IMR-90 (cell line): ENCODE data around the gene NXN. TPM values are rescaled to one million over a fixed set of nuclear protein-coding genes. Genes with fewer than 3 reads are reported as not detected.

Experiments
- ATAC-seq: fragments of 200-7000 bp; cut with Tn5 transposase; 2 replicates; pipeline ENCODE4 v1.9.1; 2020; ENCODE audit warnings: low read depth, mild to moderate bottlenecking, moderate library complexity
- BruUV-seq: library from RNA; stranded (reverse); fragments of 400-500 nt; replicated peaks from 2 replicates; lab custom pipeline; 2021; lab: Mats Ljungman, UMichigan
- CTCF ChIA-PET: fragments of 300-600 bp; formaldehyde crosslinking; extraction: SDS; loops from one replicate; lab custom pipeline; 2021; ENCODE audit warnings: antibody characterized with exemption; lab: Yijun Ruan, JAX
- POLR2A ChIA-PET: fragments of 300-600 bp; sonication (Branson Sonifier 250); formaldehyde crosslinking; loops from one replicate; lab custom pipeline; 2022; ENCODE audit warnings: antibody characterized with exemption; ENCODE audit not compliant: unreplicated experiment; lab: Charles Lee
- DNase-seq: peaks from one replicate; pipeline ENCODE4 v3.0.0; 2013
- H2AFZ ChIP-seq: replicated peaks from 2 replicates; pipeline ENCODE3; 2013; ENCODE audit warnings: low read length, mild to moderate bottlenecking; ENCODE audit not compliant: poor library complexity
- H2AK5ac ChIP-seq: 2 replicates; pipeline ENCODE4 v1.6.1; 2013; ENCODE audit warnings: low read depth, low read length, inconsistent platforms
- H2AK9ac ChIP-seq: replicated peaks from 2 replicates; pipeline ENCODE3; 2013; ENCODE audit warnings: mild to moderate bottlenecking, low read depth, low read length, moderate library complexity; ENCODE audit not compliant: poor library complexity
- H2BK120ac ChIP-seq: 2 replicates; pipeline ENCODE4 v1.6.1; 2013; ENCODE audit warnings: low read depth, low read length, inconsistent platforms
- H2BK15ac ChIP-seq: 3 replicates; pipeline ENCODE4 v1.6.1; 2013; ENCODE audit warnings: low read depth, low read length, inconsistent platforms
- H2BK20ac ChIP-seq: 2 replicates; pipeline ENCODE4 v1.6.1; 2013; ENCODE audit warnings: low read depth, mild to moderate bottlenecking, inconsistent platforms, low read length, moderate library complexity
- H2BK5ac ChIP-seq: 2 replicates; pipeline ENCODE4 v1.6.1; 2013; ENCODE audit warnings: mild to moderate bottlenecking, low read depth, low read length, inconsistent platforms; ENCODE audit not compliant: poor library complexity, severe bottlenecking
- H3K14ac ChIP-seq: replicated peaks from 2 replicates; pipeline ENCODE4 v1.6.1; 2013; ENCODE audit warnings: low read depth, low read length, inconsistent platforms
- H3K18ac ChIP-seq: 2 replicates; pipeline ENCODE4 v1.6.1; 2013; ENCODE audit warnings: low read depth, low read length, control low read depth
- H3K23ac ChIP-seq: 2 replicates; pipeline ENCODE4 v1.6.1; 2013; ENCODE audit warnings: low read depth, low read length, inconsistent platforms
- H3K27ac ChIP-seq: 2 replicates; pipeline ENCODE4 v1.5.1; 2013; ENCODE audit warnings: mild to moderate bottlenecking, control low read depth, low read length; ENCODE audit not compliant: insufficient read depth
- H3K27me3 ChIP-seq: 2 replicates; pipeline ENCODE4 v1.6.1; 2013; ENCODE audit warnings: low read length; ENCODE audit not compliant: control insufficient read depth, insufficient read depth
- H3K36me3 ChIP-seq: 2 replicates; pipeline ENCODE4 v1.6.1; 2013; ENCODE audit warnings: low read length, mixed read lengths; ENCODE audit not compliant: control insufficient read depth, insufficient read depth
- H3K4ac ChIP-seq: 2 replicates; pipeline ENCODE4 v1.6.1; 2013; ENCODE audit warnings: low read depth, low read length, inconsistent platforms
- H3K4me1 ChIP-seq: 2 replicates; pipeline ENCODE4 v1.6.1; 2013; ENCODE audit warnings: low read length, mixed read lengths; ENCODE audit not compliant: control insufficient read depth, insufficient read depth
- H3K4me2 ChIP-seq: 2 replicates; pipeline ENCODE4 v1.6.1; 2013; ENCODE audit warnings: low read depth, mild to moderate bottlenecking, control low read depth, low read length, moderate library complexity
- H3K4me3 ChIP-seq: 2 replicates; pipeline ENCODE4 v1.5.1; 2013; ENCODE audit warnings: low read depth, mild to moderate bottlenecking, control low read depth, low read length, moderate library complexity; ENCODE audit not compliant: insufficient read depth
- H3K56ac ChIP-seq: 2 replicates; pipeline ENCODE4 v1.6.1; 2013; ENCODE audit warnings: low read length, inconsistent platforms; ENCODE audit not compliant: insufficient read depth; ENCODE audit errors: extremely low read depth
- H3K79me1 ChIP-seq, 2 experiments: 2 replicates each; pipeline ENCODE4 v1.6.1; 2013; ENCODE audit warnings: low read length in 2 of 2, inconsistent platforms in 1 of 2, low read depth in 1 of 2
- H3K9ac ChIP-seq: 2 replicates; pipeline ENCODE4 v1.6.1; 2013; ENCODE audit warnings: low read depth, low read length, control low read depth
- H3K9me1 ChIP-seq: 2 replicates; pipeline ENCODE4 v1.6.1; 2013; ENCODE audit warnings: low read length, inconsistent platforms; ENCODE audit not compliant: insufficient read depth
- H3K9me3 ChIP-seq: 2 replicates; pipeline ENCODE4 v1.6.1; 2013; ENCODE audit warnings: low read length; ENCODE audit not compliant: control insufficient read depth, insufficient read depth
- H4K20me1 ChIP-seq: 2 replicates; pipeline ENCODE4 v1.6.1; 2013; ENCODE audit warnings: low read length, inconsistent platforms; ENCODE audit not compliant: insufficient read depth
- H4K5ac ChIP-seq: 2 replicates; pipeline ENCODE4 v1.6.1; 2013; ENCODE audit warnings: mild to moderate bottlenecking, low read depth, low read length, control low read depth
- H4K8ac ChIP-seq, 2 experiments: 2 replicates each; pipeline ENCODE4 v1.6.1; 2013; ENCODE audit warnings: low read depth in 2 of 2, low read length in 2 of 2, control low read depth in 1 of 2, inconsistent platforms in 1 of 2
- H4K91ac ChIP-seq: 2 replicates; pipeline ENCODE4 v1.6.1; 2013; ENCODE audit warnings: low read depth, low read length, inconsistent platforms; ENCODE audit not compliant: insufficient read depth
- BHLHE40 ChIP-seq: fragments of 150-350 bp; IDR thresholded peaks from 2 replicates; pipeline ENCODE4 v1.6.1; 2016; ENCODE audit warnings: mild to moderate bottlenecking, low read depth, low read length
- CEBPB ChIP-seq: IDR thresholded peaks from 2 replicates; pipeline ENCODE4 v1.6.1; 2012; ENCODE audit warnings: low read depth, low read length, improper control_type of control experiment
- CHD1 ChIP-seq: IDR thresholded peaks from 2 replicates; pipeline ENCODE4 v1.6.1; 2012; ENCODE audit warnings: low read depth, low read length, improper control_type of control experiment
- CTCF ChIP-seq: conservative IDR thresholded peaks from 2 replicates; pipeline ENCODE4 v1.5.1; 2012; ENCODE audit warnings: mild to moderate bottlenecking, low read depth, low read length, improper control_type of control experiment
- FOS ChIP-seq: fragments of 150-350 bp; IDR thresholded peaks from 2 replicates; pipeline ENCODE4 v1.6.1; 2016; ENCODE audit warnings: low read depth, low read length
- MAFK ChIP-seq: IDR thresholded peaks from 2 replicates; pipeline ENCODE4 v1.6.1; 2012; ENCODE audit warnings: low read depth, low read length, improper control_type of control experiment
- MAZ ChIP-seq: IDR thresholded peaks from 2 replicates; pipeline ENCODE4 v1.6.1; 2012; ENCODE audit warnings: low read depth, mild to moderate bottlenecking, low read length, improper control_type of control experiment, moderate library complexity, borderline replicate concordance
- MXI1 ChIP-seq: IDR thresholded peaks from 2 replicates; pipeline ENCODE4 v1.6.1; 2012; ENCODE audit warnings: low read depth, mild to moderate bottlenecking, low read length, moderate library complexity, borderline replicate concordance
- NFE2L2 ChIP-seq: fragments of 150-350 bp; IDR thresholded peaks from 2 replicates; pipeline ENCODE4 v1.6.1; 2016; ENCODE audit warnings: low read depth, mild to moderate bottlenecking, low read length
- POLR2A ChIP-seq: IDR thresholded peaks from 2 replicates; pipeline ENCODE4 v1.6.1; 2012; ENCODE audit warnings: mild to moderate bottlenecking, low read depth, low read length
- RAD21 ChIP-seq: IDR thresholded peaks from 2 replicates; pipeline ENCODE4 v1.6.1; 2012; ENCODE audit warnings: low read length, improper control_type of control experiment
- RCOR1 ChIP-seq: IDR thresholded peaks from 2 replicates; pipeline ENCODE4 v1.6.1; 2012; ENCODE audit warnings: mild to moderate bottlenecking, low read length, improper control_type of control experiment; ENCODE audit not compliant: insufficient replicate concordance
- RFX5 ChIP-seq: IDR thresholded peaks from 2 replicates; pipeline ENCODE4 v1.8.0; 2012; ENCODE audit warnings: low read depth, mild to moderate bottlenecking, low read length, moderate library complexity
- WGBS, 2 experiments: methylation state at CpG; one replicate each; pipeline versions ENCODE4 v1.1.5 to v1.1.7; 2013; ENCODE audit warnings: missing lambda C conversion rate in 2 of 2; ENCODE audit not compliant: insufficient read length in 1 of 2; ENCODE audit errors: extremely low coverage in 2 of 2; 5-methylcytosine and 5-hydroxymethylcytosine counted together
- dilution Hi-C: fragments of 300-500 bp; cut with HindIII; formaldehyde crosslinking; loops from one replicate; pipeline ENCODE4 v1.14.3; 2018; ENCODE audit warnings: low sequenced_read_pairs; ENCODE audit not compliant: unreplicated experiment
- in situ Hi-C: fragments of 300-500 bp; cut with MboI; formaldehyde crosslinking; loops from 3 replicates; pipeline ENCODE4 v1.14.3; 2019; ENCODE audit warnings: low sequenced_read_pairs, inconsistent platforms, mixed read lengths
- intact Hi-C: fragments of 100-400 bp; cut with micrococcal nuclease; formaldehyde crosslinking; loops from 2 replicates; pipeline ENCODE4 v1.10.0; 2022
- polyA plus RNA-seq, 3 experiments: library from polyadenylated mRNA; depleted of rRNA; stranded (reverse); fragments of >200 nt; gene quantifications; 2 replicates each; pipeline ENCODE4 v1.2.3, GENCODE V29; 2012; ENCODE audit warnings: low replicate concordance in 1 of 3
- total RNA-seq: library from RNA; depleted of rRNA; stranded (reverse); fragments of >200 nt; gene quantifications from 2 replicates; pipeline ENCODE4 v1.2.3, GENCODE V29; 2012
- TF ChIP-seq, protein P1 (sequence below): fragments of 150-350 bp; IDR thresholded peaks from 2 replicates; pipeline ENCODE4 v1.6.1; 2016; ENCODE audit warnings: low read depth, mild to moderate bottlenecking, low read length, moderate library complexity, borderline replicate concordance
- TF ChIP-seq, protein P2 (sequence below): fragments of 150-350 bp; IDR thresholded peaks from 2 replicates; pipeline ENCODE4 v1.6.1; 2017; ENCODE audit warnings: mild to moderate bottlenecking, antibody characterized with exemption, low read length, low read depth

Gene NXN
- total and polyA plus RNA-seq, 2 of the 4 experiments (the other 2 are of a cell fraction), result 52.5 to 116 TPM

- Histone ChIP-seq H3K18ac (peak overlapping the region; percentile 71), H2AK5ac (peak overlapping the region; percentile 74), H2BK20ac (peak overlapping the region; percentile 36; the same call in 1 of the 2 replicates), H4K91ac (peak overlapping the region; percentile 80), H3K9me1 (peaks cover 16% of the 10 kb centered on the region; the same call in 1 of the 2 replicates), H3K56ac (no peak overlapping the region), H3K14ac (peak overlapping the region; percentile 10; the same call in 1 of the 2 replicates), H3K79me1 (peaks cover 30 to 78% of the 10 kb centered on the region in 2 experiments), H3K4me2 (no peak overlapping the region), H4K20me1 (peaks cover 14% of the 10 kb centered on the region; the same call in 1 of the 2 replicates), H3K9me3 (no peaks in the 10 kb centered on the region), H3K36me3 (peaks cover 6% of the 10 kb centered on the region; the same call in 1 of the 2 replicates), H2AFZ (no peak overlapping the region), H3K27ac (peak overlapping the region; percentile 20; the same call in 1 of the 2 replicates), H3K4me3 (no peak overlapping the region), H3K9ac (no peak overlapping the region), H4K5ac (peak overlapping the region; percentile 53; the same call in 1 of the 2 replicates), H2BK120ac (peak overlapping the region; percentile 36; the same call in 1 of the 2 replicates), H4K8ac (peak overlapping the region in 1 of 2 experiments; percentile 15; a peak in 2 of 4 replicates), H2BK15ac (peak overlapping the region; percentile 88; the same call in 1 of the 3 replicates), H3K4ac (peak overlapping the region; percentile 86), H3K4me1 (peaks cover 30% of the 10 kb centered on the region), H3K23ac (0 out of 2 replicates have a peak overlapping the region, but pooled peaks have one; percentile 18), H3K27me3 (no peaks in the 10 kb centered on the region), H2BK5ac (no peak overlapping the region), H2AK9ac (peak overlapping the region; percentile 23)
- dilution Hi-C loops, result no loop called here
- CTCF ChIA-PET, result interaction anchor here (1.1 kb wide), 1 partner anchor 98 kb away, joined by 3 read pairs; no protein-coding TSS in a partner anchor
- POLR2A ChIA-PET, result no interaction called here
- in situ Hi-C loops, result no loop called here
- intact Hi-C loops, result loop anchor here (10.0 kb wide), 1 partner anchor 108 kb away; no protein-coding TSS in a partner anchor
- no TSS peak for BruUV-seq
- ATAC-seq (no peak), DNase-seq (no peak)
- 96% methylated on average over 5 of the region's 8 CpGs; no CpG with 5 or more reads in 1 of the 2 experiments for WGBS, 2 experiments
- no peak for TF ChIP-seq CHD1
- TF ChIP-seq RFX5, result no peak
- TF ChIP-seq CTCF, result no peak
- TF ChIP-seq MXI1, result no peak
- TF ChIP-seq RCOR1, result no peak
- TF ChIP-seq, protein P1, sequence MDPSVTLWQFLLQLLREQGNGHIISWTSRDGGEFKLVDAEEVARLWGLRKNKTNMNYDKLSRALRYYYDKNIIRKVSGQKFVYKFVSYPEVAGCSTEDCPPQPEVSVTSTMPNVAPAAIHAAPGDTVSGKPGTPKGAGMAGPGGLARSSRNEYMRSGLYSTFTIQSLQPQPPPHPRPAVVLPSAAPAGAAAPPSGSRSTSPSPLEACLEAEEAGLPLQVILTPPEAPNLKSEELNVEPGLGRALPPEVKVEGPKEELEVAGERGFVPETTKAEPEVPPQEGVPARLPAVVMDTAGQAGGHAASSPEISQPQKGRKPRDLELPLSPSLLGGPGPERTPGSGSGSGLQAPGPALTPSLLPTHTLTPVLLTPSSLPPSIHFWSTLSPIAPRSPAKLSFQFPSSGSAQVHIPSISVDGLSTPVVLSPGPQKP, result no peak
- no peak for TF ChIP-seq MAFK
- TF ChIP-seq NFE2L2, result no peak
- TF ChIP-seq FOS, result no peak
- TF ChIP-seq BHLHE40, result no peak
- TF ChIP-seq POLR2A, result no peak
- TF ChIP-seq, protein P2, sequence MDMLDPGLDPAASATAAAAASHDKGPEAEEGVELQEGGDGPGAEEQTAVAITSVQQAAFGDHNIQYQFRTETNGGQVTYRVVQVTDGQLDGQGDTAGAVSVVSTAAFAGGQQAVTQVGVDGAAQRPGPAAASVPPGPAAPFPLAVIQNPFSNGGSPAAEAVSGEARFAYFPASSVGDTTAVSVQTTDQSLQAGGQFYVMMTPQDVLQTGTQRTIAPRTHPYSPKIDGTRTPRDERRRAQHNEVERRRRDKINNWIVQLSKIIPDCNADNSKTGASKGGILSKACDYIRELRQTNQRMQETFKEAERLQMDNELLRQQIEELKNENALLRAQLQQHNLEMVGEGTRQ, result no peak
- TF ChIP-seq RAD21, result no peak
- TF ChIP-seq CEBPB, result no peak
- TF ChIP-seq MAZ, result no peak
Measured at GRCh38 chr17:902463-902862, 77.1 kb downstream of the NXN start.
